Right lobe of liver (tissue), 4 donors: ENCODE data around the gene TUBA1A.

ENCODE experiments used
- POLR2A ChIP-seq: fragments of 450-650 bp; IDR thresholded peaks from one replicate; pipeline ENCODE4 v1.6.1; 2017; ENCODE audit warnings: antibody characterized with exemption, mild to moderate bottlenecking
- TF ChIP-seq, protein P1 (sequence below), 4 donors: fragments of 200-600 bp in 3 of 4; fragments of 450-650 bp in 1 of 4; IDR thresholded peaks; one replicate each; pipeline versions ENCODE4 v1.5.1 to v1.8.0; 2016 to 2022; ENCODE audit warnings: antibody characterized with exemption in 4 of 4, mild to moderate bottlenecking in 2 of 4
- donor health status: DM: no; HTN: no; CAD: no.
- donor health status: DM: no; HTN: no; CAD: no.
- donor health status: DM: no; HTN: yes; CAD: no.

GRCh38 chr12:49170924-49171323 lies 18.0 kb downstream of the TUBA1A start:
- TF ChIP-seq, protein P1, sequence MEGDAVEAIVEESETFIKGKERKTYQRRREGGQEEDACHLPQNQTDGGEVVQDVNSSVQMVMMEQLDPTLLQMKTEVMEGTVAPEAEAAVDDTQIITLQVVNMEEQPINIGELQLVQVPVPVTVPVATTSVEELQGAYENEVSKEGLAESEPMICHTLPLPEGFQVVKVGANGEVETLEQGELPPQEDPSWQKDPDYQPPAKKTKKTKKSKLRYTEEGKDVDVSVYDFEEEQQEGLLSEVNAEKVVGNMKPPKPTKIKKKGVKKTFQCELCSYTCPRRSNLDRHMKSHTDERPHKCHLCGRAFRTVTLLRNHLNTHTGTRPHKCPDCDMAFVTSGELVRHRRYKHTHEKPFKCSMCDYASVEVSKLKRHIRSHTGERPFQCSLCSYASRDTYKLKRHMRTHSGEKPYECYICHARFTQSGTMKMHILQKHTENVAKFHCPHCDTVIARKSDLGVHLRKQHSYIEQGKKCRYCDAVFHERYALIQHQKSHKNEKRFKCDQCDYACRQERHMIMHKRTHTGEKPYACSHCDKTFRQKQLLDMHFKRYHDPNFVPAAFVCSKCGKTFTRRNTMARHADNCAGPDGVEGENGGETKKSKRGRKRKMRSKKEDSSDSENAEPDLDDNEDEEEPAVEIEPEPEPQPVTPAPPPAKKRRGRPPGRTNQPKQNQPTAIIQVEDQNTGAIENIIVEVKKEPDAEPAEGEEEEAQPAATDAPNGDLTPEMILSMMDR (IDR thresholded peaks at IDR 0.05), result no peak
- no peak for TF ChIP-seq POLR2A
